Progenitor cell of endocrine pancreas (in vitro differentiated cells): ENCODE measurements around the gene UBASH3B. TPM values are rescaled to one million over a fixed set of nuclear protein-coding genes. Genes with fewer than 3 reads are reported as not detected.

Source experiments
- DNase-seq: peaks from one replicate; pipeline ENCODE4 v3.0.0; 2021; ENCODE audit warnings: low spot score; ENCODE audit not compliant: unreplicated experiment
- H3K27ac Mint-ChIP-seq: 2 replicates; pipeline ENCODE4 v1.8.0; 2021; ENCODE audit warnings: mild to moderate bottlenecking, moderate library complexity, mixed read lengths
- H3K27me3 Mint-ChIP-seq: 2 replicates; pipeline ENCODE4 v1.8.0; 2021; ENCODE audit warnings: mixed read lengths
- H3K36me3 Mint-ChIP-seq: 2 replicates; pipeline ENCODE4 v1.8.0; 2022; ENCODE audit warnings: mixed read lengths; ENCODE audit not compliant: insufficient read depth
- H3K4me1 Mint-ChIP-seq: 2 replicates; pipeline ENCODE4 v1.8.0; 2021; ENCODE audit warnings: low read depth, mixed read lengths
- H3K4me3 Mint-ChIP-seq: 2 replicates; pipeline ENCODE4 v1.8.0; 2021; ENCODE audit warnings: low read depth, mild to moderate bottlenecking, moderate library complexity, mixed read lengths
- H3K9me3 Mint-ChIP-seq: 2 replicates; pipeline ENCODE4 v1.8.0; 2021; ENCODE audit warnings: low read depth, mixed read lengths
- CTCF ChIP-seq: fragments of 200-600 bp; sonication (generic); IDR thresholded peaks from one replicate; pipeline ENCODE4 v1.5.0; 2021; ENCODE audit warnings: antibody characterized with exemption, mild to moderate bottlenecking; ENCODE audit not compliant: unreplicated experiment
- total RNA-seq: library from RNA; stranded (reverse); gene quantifications from 2 replicates; pipeline ENCODE4 v1.2.1, GENCODE V29; 2021

The UBASH3B gene
- total RNA-seq, 1 donor from 2014 or later, result 2.4 TPM

- Mint-ChIP-seq H3K4me1 (no peaks in the 10 kb centered on the region), H3K27me3 (peaks cover 5% of the 10 kb centered on the region), H3K9me3 (no peaks in the 10 kb centered on the region), H3K4me3 (no peak overlapping the region), H3K27ac (no peak overlapping the region), H3K36me3 (no peaks in the 10 kb centered on the region)
- no peak for TF ChIP-seq CTCF
- DNase-seq, result no peak
These were observed 29.5 kb downstream of the UBASH3B start for GRCh38 chr11:122685041-122685440.

- TF ChIP-seq CTCF, result no peak
- no peaks in the 10 kb centered on the region for H3K4me1 Mint-ChIP-seq
- H3K4me3 Mint-ChIP-seq, result no peak overlapping the region
- H3K27ac Mint-ChIP-seq, result no peak overlapping the region
- peaks cover 5% of the 10 kb centered on the region for H3K27me3 Mint-ChIP-seq
- no peaks in the 10 kb centered on the region for H3K9me3 Mint-ChIP-seq
- no peak for DNase-seq
- H3K36me3 Mint-ChIP-seq, result no peaks in the 10 kb centered on the region
These were observed 30.6 kb downstream of the UBASH3B start for GRCh38 chr11:122686111-122686510.

- DNase-seq, result no peak
- no peak overlapping the region for H3K4me3 Mint-ChIP-seq
- no peaks in the 10 kb centered on the region for H3K36me3 Mint-ChIP-seq
- H3K27ac Mint-ChIP-seq, result no peak overlapping the region
- H3K27me3 Mint-ChIP-seq, result peaks cover 6% of the 10 kb centered on the region
- no peaks in the 10 kb centered on the region for H3K4me1 Mint-ChIP-seq
- peaks cover 2% of the 10 kb centered on the region for H3K9me3 Mint-ChIP-seq
- no peak for TF ChIP-seq CTCF
These were observed 34.9 kb downstream of the UBASH3B start for GRCh38 chr11:122690384-122690783.

- H3K27me3 Mint-ChIP-seq, result peaks cover 6% of the 10 kb centered on the region
- peak overlapping the region; percentile 10 for H3K27ac Mint-ChIP-seq
- no peak for DNase-seq
- no peak overlapping the region for H3K4me3 Mint-ChIP-seq
- peaks cover 3% of the 10 kb centered on the region for H3K9me3 Mint-ChIP-seq
- TF ChIP-seq CTCF, result no peak
- no peaks in the 10 kb centered on the region for H3K4me1 Mint-ChIP-seq
- H3K36me3 Mint-ChIP-seq, result no peaks in the 10 kb centered on the region
These were observed 35.5 kb downstream of the UBASH3B start for GRCh38 chr11:122690801-122691548.

- Mint-ChIP-seq H3K4me3 (no peak overlapping the region), H3K27me3 (peaks cover 6% of the 10 kb centered on the region), H3K4me1 (no peaks in the 10 kb centered on the region), H3K9me3 (peaks cover 3% of the 10 kb centered on the region), H3K27ac (no peak overlapping the region), H3K36me3 (no peaks in the 10 kb centered on the region)
- DNase-seq, result no peak
- TF ChIP-seq CTCF, result no peak
These were observed 36.1 kb downstream of the UBASH3B start for GRCh38 chr11:122691549-122692150.
